Measurements from ENCODE around the gene LGALS4.
"Not testable (repeated sequence)": the region's sequence is repeated elsewhere in the genome, so short reads cannot be mapped to it uniquely, and the experiment has no call there.

GRCh38 chr19:38825936-38826335 is 13.2 kb upstream of the LGALS4 start:
- not testable (repeated sequence) for TF ChIP-seq CTCF (conservative IDR thresholded peaks at IDR 0.05); ZFX (IDR thresholded peaks at IDR 0.05)

All from C4-2B (cell line).